ENCODE data around the gene GID4.
"Not testable (repeated sequence)": the region's sequence is repeated elsewhere in the genome, so short reads cannot be mapped to it uniquely, and the experiment has no call there.

Gene GID4

GRCh38 chr17:17993366-17993765 is 45.8 kb upstream of the GID4 start:
- Histone ChIP-seq H3F3A (ENCODE audit: low read depth) (no peaks in the 10 kb centered on the region), H3K4me1 (ENCODE audit: insufficient read depth, low read length, poor library complexity, severe bottlenecking) (no peaks in the 10 kb centered on the region), H3K9ac (ENCODE audit: low read depth, low read length, poor library complexity, severe bottlenecking) (no peak overlapping the region), H2AFZ (ENCODE audit: low read length) (no peak overlapping the region), H3K4me3 (ENCODE audit: low read length, poor library complexity, severe bottlenecking) (no peak overlapping the region), H3K79me2 (ENCODE audit: insufficient read depth, low read length) (no peaks in the 10 kb centered on the region), H3K27me3 (ENCODE audit: insufficient read depth, low read length, poor library complexity, severe bottlenecking) (no peaks in the 10 kb centered on the region), H3K4me2 (ENCODE audit: low read depth, low read length, poor library complexity, severe bottlenecking) (no peak overlapping the region), H4K20me1 (ENCODE audit: insufficient read depth, low read length, poor library complexity, severe bottlenecking) (no peaks in the 10 kb centered on the region), H3K9me3 (ENCODE audit: insufficient read depth, low read depth, low read length) (no peaks in the 10 kb centered on the region), H3K36me3 (ENCODE audit: insufficient read depth, low read length) (no peaks in the 10 kb centered on the region), H3K9me2 (replicated peaks; ENCODE audit: low read depth, low read length) (no peaks in the 10 kb centered on the region)
- TF ChIP-seq EZH2phosphoT487 (IDR thresholded peaks at IDR 0.05; ENCODE audit: borderline replicate concordance) = no peak
- TF ChIP-seq CTCF (conservative IDR thresholded peaks at IDR 0.05; ENCODE audit: low read length) = no peak

DNA sequence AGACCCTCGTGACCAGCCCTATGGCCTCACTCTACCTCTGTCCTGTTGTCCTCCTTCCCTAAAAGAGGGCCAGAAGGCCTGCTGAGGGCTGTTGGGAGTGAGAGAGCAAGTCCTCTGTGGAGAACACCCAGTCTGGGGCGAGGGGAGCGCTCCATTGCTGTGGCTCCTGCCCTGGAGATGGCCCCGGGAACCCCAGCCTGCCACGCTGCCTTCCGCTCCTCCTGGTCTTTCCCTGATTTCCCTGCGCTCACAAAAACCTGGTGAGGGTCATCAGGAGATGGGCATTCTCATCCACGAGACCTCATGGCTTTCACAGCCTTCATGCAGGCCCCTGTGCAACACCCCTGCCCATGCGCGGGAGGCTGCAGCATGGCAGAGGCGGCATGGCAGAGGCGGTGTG is 45.4 kb upstream of the GID4 start:
- no peak overlapping the region for H3K9ac ChIP-seq (ENCODE audit: low read depth, low read length, poor library complexity, severe bottlenecking)
- H3K79me2 ChIP-seq (ENCODE audit: insufficient read depth, low read length) = no peaks in the 10 kb centered on the region
- no peaks in the 10 kb centered on the region for H3K36me3 ChIP-seq (ENCODE audit: insufficient read depth, low read length)
- H3K4me2 ChIP-seq (ENCODE audit: low read depth, low read length, poor library complexity, severe bottlenecking) = no peak overlapping the region
- H3K4me3 ChIP-seq (ENCODE audit: low read length, poor library complexity, severe bottlenecking) = no peak overlapping the region
- no peak for TF ChIP-seq CTCF (conservative IDR thresholded peaks at IDR 0.05; ENCODE audit: low read length)
- no peak for TF ChIP-seq EZH2phosphoT487 (IDR thresholded peaks at IDR 0.05; ENCODE audit: borderline replicate concordance)
- no peaks in the 10 kb centered on the region for H3K4me1 ChIP-seq (ENCODE audit: insufficient read depth, low read length, poor library complexity, severe bottlenecking)
- H3K27me3 ChIP-seq (ENCODE audit: insufficient read depth, low read length, poor library complexity, severe bottlenecking) = no peaks in the 10 kb centered on the region
- no peaks in the 10 kb centered on the region for H4K20me1 ChIP-seq (ENCODE audit: insufficient read depth, low read length, poor library complexity, severe bottlenecking)
- no peaks in the 10 kb centered on the region for H3K9me3 ChIP-seq (ENCODE audit: insufficient read depth, low read depth, low read length)
- no peak overlapping the region for H2AFZ ChIP-seq (ENCODE audit: low read length)
- H3K9me2 ChIP-seq (replicated peaks; ENCODE audit: low read depth, low read length) = no peaks in the 10 kb centered on the region
- no peaks in the 10 kb centered on the region for H3F3A ChIP-seq (ENCODE audit: low read depth)

GRCh38 chr17:17994271-17995069 is 44.7 kb upstream of the GID4 start:
- H3K4me3 ChIP-seq (ENCODE audit: low read length, poor library complexity, severe bottlenecking) = no peak overlapping the region
- no peaks in the 10 kb centered on the region for H3K9me2 ChIP-seq (replicated peaks; ENCODE audit: low read depth, low read length)
- no peaks in the 10 kb centered on the region for H3F3A ChIP-seq (ENCODE audit: low read depth)
- H3K4me2 ChIP-seq (ENCODE audit: low read depth, low read length, poor library complexity, severe bottlenecking) = no peak overlapping the region
- H3K27me3 ChIP-seq (ENCODE audit: insufficient read depth, low read length, poor library complexity, severe bottlenecking) = no peaks in the 10 kb centered on the region
- TF ChIP-seq EZH2phosphoT487 (IDR thresholded peaks at IDR 0.05; ENCODE audit: borderline replicate concordance) (no peak), CTCF (conservative IDR thresholded peaks at IDR 0.05; ENCODE audit: low read length) (peak; percentile 51)
- H3K9ac ChIP-seq (ENCODE audit: low read depth, low read length, poor library complexity, severe bottlenecking) = no peak overlapping the region
- no peaks in the 10 kb centered on the region for H3K4me1 ChIP-seq (ENCODE audit: insufficient read depth, low read length, poor library complexity, severe bottlenecking)
- H2AFZ ChIP-seq (ENCODE audit: low read length) = no peak overlapping the region
- no peaks in the 10 kb centered on the region for H4K20me1 ChIP-seq (ENCODE audit: insufficient read depth, low read length, poor library complexity, severe bottlenecking)
- no peaks in the 10 kb centered on the region for H3K36me3 ChIP-seq (ENCODE audit: insufficient read depth, low read length)
- H3K9me3 ChIP-seq (ENCODE audit: insufficient read depth, low read depth, low read length) = no peaks in the 10 kb centered on the region
- H3K79me2 ChIP-seq (ENCODE audit: insufficient read depth, low read length) = no peaks in the 10 kb centered on the region

DNA sequence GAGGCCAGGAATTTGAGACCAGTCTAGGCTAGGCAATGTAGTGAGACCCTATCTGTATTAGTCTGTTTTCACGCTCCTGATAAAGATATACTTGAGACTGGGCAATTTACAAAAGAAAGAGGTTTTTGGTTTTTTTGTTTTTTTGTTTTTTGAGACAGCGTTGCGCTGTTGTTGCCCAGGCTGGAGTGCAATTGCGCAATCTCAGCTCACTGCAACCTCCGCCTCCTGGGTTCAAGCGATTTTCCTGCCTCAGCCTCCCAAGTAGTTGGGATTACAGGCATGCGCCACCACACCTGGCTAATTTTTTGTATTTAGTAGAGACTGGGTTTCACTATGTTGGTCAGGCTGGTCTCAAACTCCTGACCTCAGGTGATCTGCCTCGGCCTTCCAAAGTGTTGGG is 43.3 kb upstream of the GID4 start:
- not testable (repeated sequence) for H4K20me1 ChIP-seq (ENCODE audit: insufficient read depth, low read length, poor library complexity, severe bottlenecking); H3K4me1 ChIP-seq (ENCODE audit: insufficient read depth, low read length, poor library complexity, severe bottlenecking); H3K36me3 ChIP-seq (ENCODE audit: insufficient read depth, low read length); H3K9me2 ChIP-seq (replicated peaks; ENCODE audit: low read depth, low read length); H3K9ac ChIP-seq (ENCODE audit: low read depth, low read length, poor library complexity, severe bottlenecking); H3K79me2 ChIP-seq (ENCODE audit: insufficient read depth, low read length); H3K4me3 ChIP-seq (ENCODE audit: low read length, poor library complexity, severe bottlenecking); H3K27me3 ChIP-seq (ENCODE audit: insufficient read depth, low read length, poor library complexity, severe bottlenecking); H3K4me2 ChIP-seq (ENCODE audit: low read depth, low read length, poor library complexity, severe bottlenecking); H3K9me3 ChIP-seq (ENCODE audit: insufficient read depth, low read depth, low read length); H2AFZ ChIP-seq (ENCODE audit: low read length); H3F3A ChIP-seq (ENCODE audit: low read depth)

All from Loucy (cell line).